HepG2 (cell line): ENCODE results near the gene RTEL1. TPM values are rescaled to one million over a fixed set of nuclear protein-coding genes. Genes with fewer than 3 reads are reported as not detected.

Source experiments
- ARNT ChIP-seq: fragments of 450-650 bp; IDR thresholded peaks from 2 replicates; pipeline ENCODE4 v1.6.1; 2017
- BCL6 ChIP-seq: IDR thresholded peaks from 2 replicates; pipeline ENCODE4 v1.6.1; 2016; ENCODE audit warnings: missing genetic modification reagents, missing compliant biosample characterization
- HNRNPL ChIP-seq: fragments of 200-400 bp; formaldehyde crosslinking; IDR thresholded peaks from 2 replicates; pipeline ENCODE4 v1.6.1; 2017; ENCODE audit warnings: mild to moderate bottlenecking, low read depth, low read length
- JUN ChIP-seq: sonication (generic); formaldehyde crosslinking; IDR thresholded peaks from 2 replicates; pipeline ENCODE4 v1.4.0; 2020; ENCODE audit warnings: mild to moderate bottlenecking, missing genetic modification reagents
- MIXL1 ChIP-seq: IDR thresholded peaks from 2 replicates; pipeline ENCODE4 v1.6.1; 2016
- POLR2A ChIP-seq, 2 experiments: IDR thresholded peaks; 2 replicates each; pipeline ENCODE4 v1.6.1; 2011; ENCODE audit warnings: low read depth in 2 of 2, low read length in 2 of 2, mild to moderate bottlenecking in 1 of 2, moderate library complexity in 1 of 2; ENCODE audit not compliant: insufficient read depth in 1 of 2
- SNAI1 ChIP-seq: sonication (generic); formaldehyde crosslinking; IDR thresholded peaks from 2 replicates; pipeline ENCODE4 v1.5.0; 2020; ENCODE audit warnings: mild to moderate bottlenecking, missing genetic modification reagents, borderline replicate concordance
- SRF ChIP-seq: IDR thresholded peaks from 2 replicates; pipeline ENCODE4 v1.6.1; 2011; ENCODE audit warnings: mild to moderate bottlenecking, low read depth, low read length, moderate library complexity
- YY1 ChIP-seq: IDR thresholded peaks from 2 replicates; pipeline ENCODE4 v1.6.1; 2011; ENCODE audit warnings: low read length, low read depth, moderate library complexity, mild to moderate bottlenecking; ENCODE audit not compliant: insufficient read depth, insufficient replicate concordance
- ZBTB8A ChIP-seq: sonication (generic); formaldehyde crosslinking; IDR thresholded peaks from 2 replicates; pipeline ENCODE4 v1.4.0; 2020; ENCODE audit warnings: mild to moderate bottlenecking, low read depth, missing genetic modification reagents, borderline replicate concordance
- ZFP41 ChIP-seq: sonication (generic); formaldehyde crosslinking; IDR thresholded peaks from 2 replicates; pipeline ENCODE4 v1.4.0; 2020; ENCODE audit warnings: mild to moderate bottlenecking, missing genetic modification reagents, borderline replicate concordance
- ZNF296 ChIP-seq: sonication (generic); formaldehyde crosslinking; conservative IDR thresholded peaks from 2 replicates; pipeline ENCODE4 v1.5.0; 2020; ENCODE audit warnings: mild to moderate bottlenecking, missing genetic modification reagents
- ZNF335 ChIP-seq: sonication (generic); formaldehyde crosslinking; IDR thresholded peaks from 2 replicates; pipeline ENCODE4 v1.4.0; 2020; ENCODE audit warnings: missing genetic modification reagents
- ZNF367 ChIP-seq: sonication (generic); formaldehyde crosslinking; IDR thresholded peaks from 2 replicates; pipeline ENCODE4 v1.4.0; 2020; ENCODE audit warnings: missing genetic modification reagents, borderline replicate concordance
- ZNF577 ChIP-seq: sonication (generic); formaldehyde crosslinking; IDR thresholded peaks from 2 replicates; pipeline ENCODE4 v1.4.0; 2020; ENCODE audit warnings: mild to moderate bottlenecking, low read depth, missing genetic modification reagents, borderline replicate concordance
- ZNF616 ChIP-seq: sonication (generic); formaldehyde crosslinking; IDR thresholded peaks from 2 replicates; pipeline ENCODE4 v1.5.0; 2020; ENCODE audit warnings: low read depth, mild to moderate bottlenecking, missing genetic modification reagents
- ZNF768 ChIP-seq: sonication (generic); formaldehyde crosslinking; IDR thresholded peaks from 2 replicates; pipeline ENCODE4 v1.4.0; 2020; ENCODE audit warnings: missing genetic modification reagents
- ZNF878 ChIP-seq: sonication (generic); formaldehyde crosslinking; IDR thresholded peaks from 2 replicates; pipeline ENCODE4 v1.8.1; 2023; ENCODE audit warnings: mild to moderate bottlenecking, missing genetic modification reagents, moderate library complexity
- ZNF891 ChIP-seq: sonication (generic); formaldehyde crosslinking; IDR thresholded peaks from 2 replicates; pipeline ENCODE4 v1.5.0; 2020; ENCODE audit warnings: mild to moderate bottlenecking, missing genetic modification reagents
- polyA plus RNA-seq, 8 experiments: library from polyadenylated mRNA; depleted of rRNA in 3 of 8; stranded (reverse) in 7 of 8; unstranded in 1 of 8; fragments of >200 nt; fragmentation: Illumina TruSeq in 4 of 8; extraction: Trizol in 4 of 8; gene quantifications; 2 replicates each; pipeline versions ENCODE4 v1.2.1 to v1.2.3, GENCODE V29; 2011 to 2016; ENCODE audit warnings: low read depth in 4 of 8, missing spikeins in 1 of 8, mixed read lengths in 1 of 8; ENCODE audit not compliant: insufficient read depth in 1 of 8
- total RNA-seq, 5 experiments: library from RNA; depleted of rRNA; stranded (reverse); fragments of >200 nt; fragmentation: Illumina TruSeq; extraction: Trizol; gene quantifications; 2 replicates each; pipeline ENCODE4 v1.2.3, GENCODE V29; 2016; ENCODE audit warnings: low read depth in 1 of 5
- TF ChIP-seq, protein P1 (sequence below): sonication (generic); formaldehyde crosslinking; conservative IDR thresholded peaks from 2 replicates; pipeline ENCODE4 v1.8.0; 2022; ENCODE audit warnings: low read depth, missing genetic modification reagents
- TF ChIP-seq, protein P2 (sequence below): sonication (generic); formaldehyde crosslinking; IDR thresholded peaks from 2 replicates; pipeline ENCODE4 v1.4.0; 2020; ENCODE audit warnings: low read depth, missing genetic modification reagents
- TF ChIP-seq, protein P3 (sequence below): sonication (generic); formaldehyde crosslinking; IDR thresholded peaks from 2 replicates; pipeline ENCODE4 v1.5.1; 2020; ENCODE audit warnings: mild to moderate bottlenecking, missing genetic modification reagents, moderate library complexity
- TF ChIP-seq, protein P4 (sequence below), 2 experiments: fragments of 450-650 bp in 1 of 2; sonication (generic) in 1 of 2; formaldehyde crosslinking; IDR thresholded peaks; 2 replicates each; pipeline versions ENCODE4 v1.5.0 to v1.8.0; 2020 to 2022; ENCODE audit warnings: mild to moderate bottlenecking in 1 of 2, missing genetic modification reagents in 1 of 2

RTEL1 gene
- total and polyA plus RNA-seq, 2 of the 13 experiments (the other 11 are each of a cell fraction or from before 2014, with no cell fraction given) = 21.8 to 36.4 TPM

DNA sequence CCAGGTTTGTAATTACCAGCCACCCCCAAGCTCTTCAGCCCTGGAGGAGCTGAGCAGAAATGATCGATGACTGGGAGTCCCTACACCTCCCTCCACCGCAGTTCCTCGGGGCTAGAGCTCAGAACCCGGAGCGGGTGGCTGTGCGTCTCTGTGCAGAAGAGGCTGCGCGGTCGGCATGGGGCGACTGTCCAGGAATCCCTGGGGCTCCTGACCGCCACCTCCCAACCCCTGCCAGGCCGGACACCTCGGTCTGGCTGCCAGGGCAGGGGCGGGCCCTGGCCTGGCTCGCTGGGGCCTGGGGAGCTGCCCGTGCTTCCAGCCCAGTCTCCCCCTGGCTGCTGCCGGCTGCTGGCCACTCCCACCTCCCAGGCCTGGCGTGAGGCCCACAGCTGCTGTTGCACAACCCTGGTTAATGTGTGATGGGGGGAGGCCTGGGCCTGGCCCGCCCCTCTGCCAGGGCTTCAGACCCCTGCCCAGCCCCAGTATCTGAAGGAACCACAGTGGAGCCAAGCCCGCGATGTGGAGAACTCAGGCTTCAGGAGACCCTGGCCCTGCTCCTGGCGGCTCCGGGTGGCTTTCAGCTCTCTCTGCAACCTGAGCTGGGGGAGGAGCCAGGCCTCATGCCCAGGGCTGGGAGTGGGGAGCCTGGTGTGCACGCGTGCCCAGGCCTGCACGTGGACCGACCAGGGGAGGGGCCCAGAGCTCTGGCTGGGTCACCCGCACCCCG, 82.7 kb downstream of the RTEL1 start (continued):
- TF ChIP-seq ZNF296 (CRISPR knock-in tag) (peak; percentile 90), ZNF577 (CRISPR knock-in tag) (peak; percentile 86; the same call in 1 of the 2 replicates), ZNF616 (CRISPR knock-in tag) (peak; percentile 92; the same call in 1 of the 2 replicates), POLR2A (IDR thresholded peaks at IDR 0.05; ENCODE audit: insufficient read depth in 1 of 2, low read depth in 2 of 2, low read length in 2 of 2) (peak in 1 of 2 experiments; percentile 84; a peak in 2 of 4 replicates), SNAI1 (CRISPR knock-in tag) (peak; percentile 81; the same call in 1 of the 2 replicates), ZNF768 (CRISPR knock-in tag) (peak; percentile 86; the same call in 1 of the 2 replicates), ARNT (no peak), ZBTB8A (CRISPR knock-in tag) (peak; percentile 82; the same call in 1 of the 2 replicates), BCL6 (CRISPR knock-in tag) (peak; percentile 91), JUN (CRISPR knock-in tag) (peak; percentile 86), ZNF335 (CRISPR knock-in tag) (peak; percentile 86; the same call in 1 of the 2 replicates), YY1 (peak; percentile 69), MIXL1 (CRISPR knock-in tag) (peak; percentile 97), HNRNPL (peak; percentile 97), ZNF891 (CRISPR knock-in tag) (peak; percentile 93), SRF (no peak), ZNF367 (CRISPR knock-in tag) (peak; percentile 96), ZFP41 (peak; percentile 98), ZNF878 (CRISPR knock-in tag) (0 out of 2 replicates have a peak, but pooled peaks have one; percentile 59)
- TF ChIP-seq, protein P1, sequence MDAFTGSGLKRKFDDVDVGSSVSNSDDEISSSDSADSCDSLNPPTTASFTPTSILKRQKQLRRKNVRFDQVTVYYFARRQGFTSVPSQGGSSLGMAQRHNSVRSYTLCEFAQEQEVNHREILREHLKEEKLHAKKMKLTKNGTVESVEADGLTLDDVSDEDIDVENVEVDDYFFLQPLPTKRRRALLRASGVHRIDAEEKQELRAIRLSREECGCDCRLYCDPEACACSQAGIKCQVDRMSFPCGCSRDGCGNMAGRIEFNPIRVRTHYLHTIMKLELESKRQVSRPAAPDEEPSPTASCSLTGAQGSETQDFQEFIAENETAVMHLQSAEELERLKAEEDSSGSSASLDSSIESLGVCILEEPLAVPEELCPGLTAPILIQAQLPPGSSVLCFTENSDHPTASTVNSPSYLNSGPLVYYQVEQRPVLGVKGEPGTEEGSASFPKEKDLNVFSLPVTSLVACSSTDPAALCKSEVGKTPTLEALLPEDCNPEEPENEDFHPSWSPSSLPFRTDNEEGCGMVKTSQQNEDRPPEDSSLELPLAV (CRISPR knock-in tag) = no peak
- TF ChIP-seq, protein P2, sequence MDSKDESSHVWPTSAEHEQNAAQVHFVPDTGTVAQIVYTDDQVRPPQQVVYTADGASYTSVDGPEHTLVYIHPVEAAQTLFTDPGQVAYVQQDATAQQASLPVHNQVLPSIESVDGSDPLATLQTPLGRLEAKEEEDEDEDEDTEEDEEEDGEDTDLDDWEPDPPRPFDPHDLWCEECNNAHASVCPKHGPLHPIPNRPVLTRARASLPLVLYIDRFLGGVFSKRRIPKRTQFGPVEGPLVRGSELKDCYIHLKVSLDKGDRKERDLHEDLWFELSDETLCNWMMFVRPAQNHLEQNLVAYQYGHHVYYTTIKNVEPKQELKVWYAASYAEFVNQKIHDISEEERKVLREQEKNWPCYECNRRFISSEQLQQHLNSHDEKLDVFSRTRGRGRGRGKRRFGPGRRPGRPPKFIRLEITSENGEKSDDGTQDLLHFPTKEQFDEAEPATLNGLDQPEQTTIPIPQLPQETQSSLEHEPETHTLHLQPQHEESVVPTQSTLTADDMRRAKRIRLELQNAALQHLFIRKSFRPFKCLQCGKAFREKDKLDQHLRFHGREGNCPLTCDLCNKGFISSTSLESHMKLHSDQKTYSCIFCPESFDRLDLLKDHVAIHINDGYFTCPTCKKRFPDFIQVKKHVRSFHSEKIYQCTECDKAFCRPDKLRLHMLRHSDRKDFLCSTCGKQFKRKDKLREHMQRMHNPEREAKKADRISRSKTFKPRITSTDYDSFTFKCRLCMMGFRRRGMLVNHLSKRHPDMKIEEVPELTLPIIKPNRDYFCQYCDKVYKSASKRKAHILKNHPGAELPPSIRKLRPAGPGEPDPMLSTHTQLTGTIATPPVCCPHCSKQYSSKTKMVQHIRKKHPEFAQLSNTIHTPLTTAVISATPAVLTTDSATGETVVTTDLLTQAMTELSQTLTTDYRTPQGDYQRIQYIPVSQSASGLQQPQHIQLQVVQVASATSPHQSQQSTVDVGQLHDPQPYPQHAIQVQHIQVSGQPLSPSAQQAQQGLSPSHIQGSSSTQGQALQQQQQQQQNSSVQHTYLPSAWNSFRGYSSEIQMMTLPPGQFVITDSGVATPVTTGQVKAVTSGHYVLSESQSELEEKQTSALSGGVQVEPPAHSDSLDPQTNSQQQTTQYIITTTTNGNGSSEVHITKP (CRISPR knock-in tag) = peak; percentile 90; the same call in 1 of the 2 replicates
- TF ChIP-seq, protein P3, sequence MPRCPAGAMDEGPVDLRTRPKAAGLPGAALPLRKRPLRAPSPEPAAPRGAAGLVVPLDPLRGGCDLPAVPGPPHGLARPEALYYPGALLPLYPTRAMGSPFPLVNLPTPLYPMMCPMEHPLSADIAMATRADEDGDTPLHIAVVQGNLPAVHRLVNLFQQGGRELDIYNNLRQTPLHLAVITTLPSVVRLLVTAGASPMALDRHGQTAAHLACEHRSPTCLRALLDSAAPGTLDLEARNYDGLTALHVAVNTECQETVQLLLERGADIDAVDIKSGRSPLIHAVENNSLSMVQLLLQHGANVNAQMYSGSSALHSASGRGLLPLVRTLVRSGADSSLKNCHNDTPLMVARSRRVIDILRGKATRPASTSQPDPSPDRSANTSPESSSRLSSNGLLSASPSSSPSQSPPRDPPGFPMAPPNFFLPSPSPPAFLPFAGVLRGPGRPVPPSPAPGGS (CRISPR knock-in tag) = peak; percentile 76
- TF ChIP-seq, protein P4, sequence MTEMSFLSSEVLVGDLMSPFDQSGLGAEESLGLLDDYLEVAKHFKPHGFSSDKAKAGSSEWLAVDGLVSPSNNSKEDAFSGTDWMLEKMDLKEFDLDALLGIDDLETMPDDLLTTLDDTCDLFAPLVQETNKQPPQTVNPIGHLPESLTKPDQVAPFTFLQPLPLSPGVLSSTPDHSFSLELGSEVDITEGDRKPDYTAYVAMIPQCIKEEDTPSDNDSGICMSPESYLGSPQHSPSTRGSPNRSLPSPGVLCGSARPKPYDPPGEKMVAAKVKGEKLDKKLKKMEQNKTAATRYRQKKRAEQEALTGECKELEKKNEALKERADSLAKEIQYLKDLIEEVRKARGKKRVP (CRISPR knock-in tag; IDR thresholded peaks at IDR 0.05) = no peak
